ENCODE results near the gene SUPT3H. TPM values are rescaled to one million over a fixed set of nuclear protein-coding genes. Genes with fewer than 3 reads are reported as not detected.

Gene SUPT3H
- total and polyA plus RNA-seq, 2 of the 8 experiments (the other 6 are each of a cell fraction or from before 2014, with no cell fraction given) = 18.8 to 23.0 TPM

DNA sequence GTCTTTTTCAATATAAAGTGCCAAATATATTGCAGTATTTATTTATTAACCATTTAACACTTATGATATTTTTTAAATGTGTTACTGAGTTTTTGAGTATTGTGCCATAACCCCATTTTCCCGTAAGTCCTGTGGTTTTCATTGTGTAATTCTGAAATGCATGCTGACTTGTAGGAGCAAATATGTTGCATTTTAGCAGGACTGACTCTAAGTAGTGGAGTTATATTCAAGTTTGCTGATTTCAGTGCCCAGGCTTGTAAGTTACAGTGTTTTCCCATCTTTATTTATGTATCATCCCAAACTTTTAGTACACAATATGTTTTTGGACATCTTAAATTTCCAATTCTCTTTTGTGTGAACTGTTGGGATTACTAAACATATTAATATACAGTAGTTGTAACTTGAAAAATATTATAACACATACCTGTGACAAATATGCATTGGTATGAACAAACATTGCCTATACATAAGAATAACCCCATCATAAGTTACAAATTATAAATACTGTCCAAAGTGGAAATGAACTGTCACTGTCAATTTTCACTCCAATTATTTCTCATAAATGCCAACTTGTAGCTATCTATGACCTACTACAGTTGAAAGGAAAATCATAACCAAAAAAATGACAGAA lies 228.9 kb downstream of the SUPT3H start:
- DNase-seq (ENCODE audit: low read depth in 1 of 2, low spot score in 2 of 2) (no peak), FAIRE-seq (no peak)
- Histone ChIP-seq H2BK20ac (ENCODE audit: low read length) (no peak overlapping the region), H3K4me2 (ENCODE audit: insufficient read depth in 1 of 2, low read depth in 2 of 2, low read length in 2 of 2) (no peak overlapping the region), H2AFZ (ENCODE audit: low read length) (no peak overlapping the region), H3K4me1 (replicated peaks in 1 of 4; ENCODE audit: control insufficient read depth in 3 of 4, insufficient read depth in 4 of 4, low read length in 3 of 4) (no peaks in the 10 kb centered on the region), H3K9me3 (ENCODE audit: insufficient read depth in 2 of 2, low read depth in 1 of 2, low read length in 1 of 2) (no peaks in the 10 kb centered on the region), H3K23me2 (ENCODE audit: low read depth, low read length) (no peaks in the 10 kb centered on the region), H3K9ac (replicated peaks in 1 of 4; ENCODE audit: extremely low read depth in 1 of 4, low read depth in 3 of 4, low read length in 3 of 4) (no peak overlapping the region), H2BK15ac (ENCODE audit: low read length) (no peak overlapping the region), H4K91ac (replicated peaks; ENCODE audit: insufficient read length, low read length) (no peak overlapping the region), H4K5ac (ENCODE audit: insufficient read length, low read depth, low read length) (no peak overlapping the region), H3K14ac (ENCODE audit: insufficient read length) (no peak overlapping the region), H2BK120ac (replicated peaks; ENCODE audit: low read depth, low read length) (no peak overlapping the region), H3K36me3 (ENCODE audit: control insufficient read depth in 2 of 4, insufficient read depth in 4 of 4, low read length in 3 of 4) (no peaks in the 10 kb centered on the region; a peak in 1 of 8 replicates), H3K27me3 (replicated peaks in 1 of 4; ENCODE audit: control insufficient read depth in 3 of 4, extremely low read depth in 1 of 4, insufficient read depth in 3 of 4, low read length in 3 of 4) (no peaks in the 10 kb centered on the region), H3K56ac (replicated peaks; ENCODE audit: insufficient read length, low read depth, low read length) (no peak overlapping the region), H4K20me1 (replicated peaks in 1 of 2; ENCODE audit: control insufficient read depth in 1 of 2, insufficient read depth in 2 of 2, low read length in 2 of 2) (peaks cover 0 to 1% of the 10 kb centered on the region in 2 experiments), H2BK5ac (ENCODE audit: low read depth, low read length) (no peak overlapping the region), H2BK12ac (ENCODE audit: low read depth, low read length) (no peak overlapping the region), H3K23ac (ENCODE audit: insufficient read length) (no peak overlapping the region), H3K4me3 (ENCODE audit: extremely low read depth in 1 of 4, insufficient read depth in 2 of 4, low read depth in 3 of 4, low read length in 4 of 4) (no peak overlapping the region), H3K4ac (replicated peaks; ENCODE audit: insufficient read length, low read depth, low read length) (no peak overlapping the region), H4K8ac (ENCODE audit: extremely low read depth, insufficient read depth, low read length) (no peak overlapping the region), H3K79me1 (ENCODE audit: low read depth, low read length) (no peaks in the 10 kb centered on the region), H3K79me2 (ENCODE audit: control insufficient read depth in 1 of 2, insufficient read depth in 2 of 2, low read length in 2 of 2) (no peaks in the 10 kb centered on the region), H3K27ac (ENCODE audit: low read depth, low read length) (no peak overlapping the region), H3K18ac (ENCODE audit: extremely low read depth, low read length) (no peak overlapping the region), H2AK5ac (ENCODE audit: low read depth, low read length) (no peak overlapping the region)
- CTCF ChIA-PET (ENCODE audit: partially characterized antibody) = no interaction called here
- POLR2A ChIA-PET (ENCODE audit: partially characterized antibody) = no interaction called here
- 100% methylated on average over 1 of the region's 1 CpG; no CpG with 5 or more reads in 1 of the 2 experiments for WGBS, 2 experiments (ENCODE audit: extremely low coverage in 1 of 2, insufficient coverage in 1 of 2, insufficient read length in 1 of 2, insufficient replicate concordance in 2 of 2, low coverage in 1 of 2, low lambda C conversion rate in 2 of 2, missing lambda C conversion rate in 1 of 2)
- no peak for TF ChIP-seq SP1 (IDR thresholded peaks at IDR 0.05; ENCODE audit: low read depth, low read length)
- TF ChIP-seq CHD1 (IDR thresholded peaks at IDR 0.05; ENCODE audit: low read depth, low read length) = no peak
- TF ChIP-seq SP4 (IDR thresholded peaks at IDR 0.05; ENCODE audit: low read length) = no peak
- TF ChIP-seq CTCF (IDR thresholded peaks at IDR 0.05; ENCODE audit: control extremely low read depth in 1 of 3, insufficient read depth in 1 of 3, low read depth in 1 of 3, low read length in 3 of 3) = no peak
- no peak for TF ChIP-seq SAP30 (IDR thresholded peaks at IDR 0.05; ENCODE audit: insufficient read depth, insufficient replicate concordance, low read length)
- no peak for TF ChIP-seq JUN (IDR thresholded peaks at IDR 0.05; ENCODE audit: low read depth, low read length)
- TF ChIP-seq, protein P1, sequence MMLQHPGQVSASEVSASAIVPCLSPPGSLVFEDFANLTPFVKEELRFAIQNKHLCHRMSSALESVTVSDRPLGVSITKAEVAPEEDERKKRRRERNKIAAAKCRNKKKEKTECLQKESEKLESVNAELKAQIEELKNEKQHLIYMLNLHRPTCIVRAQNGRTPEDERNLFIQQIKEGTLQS (IDR thresholded peaks at IDR 0.05; ENCODE audit: insufficient read depth, low read depth, low read length) = no peak
- no peak for TF ChIP-seq BCL11A (IDR thresholded peaks at IDR 0.05; ENCODE audit: low read depth in 2 of 2, low read length in 2 of 2)
- TF ChIP-seq SRF (IDR thresholded peaks at IDR 0.05; ENCODE audit: low read depth, low read length) = no peak
- TF ChIP-seq, protein P2, sequence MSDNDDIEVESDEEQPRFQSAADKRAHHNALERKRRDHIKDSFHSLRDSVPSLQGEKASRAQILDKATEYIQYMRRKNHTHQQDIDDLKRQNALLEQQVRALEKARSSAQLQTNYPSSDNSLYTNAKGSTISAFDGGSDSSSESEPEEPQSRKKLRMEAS (IDR thresholded peaks at IDR 0.05) = no peak
